NCI-H1417 (cell line): Measurements from ENCODE around the gene ABR.

ENCODE experiments used
- DNase-seq, 3 experiments: peaks; one replicate each; lab custom pipeline; 2025; lab: John Stamatoyannopoulos, UW

The ABR gene

DNA sequence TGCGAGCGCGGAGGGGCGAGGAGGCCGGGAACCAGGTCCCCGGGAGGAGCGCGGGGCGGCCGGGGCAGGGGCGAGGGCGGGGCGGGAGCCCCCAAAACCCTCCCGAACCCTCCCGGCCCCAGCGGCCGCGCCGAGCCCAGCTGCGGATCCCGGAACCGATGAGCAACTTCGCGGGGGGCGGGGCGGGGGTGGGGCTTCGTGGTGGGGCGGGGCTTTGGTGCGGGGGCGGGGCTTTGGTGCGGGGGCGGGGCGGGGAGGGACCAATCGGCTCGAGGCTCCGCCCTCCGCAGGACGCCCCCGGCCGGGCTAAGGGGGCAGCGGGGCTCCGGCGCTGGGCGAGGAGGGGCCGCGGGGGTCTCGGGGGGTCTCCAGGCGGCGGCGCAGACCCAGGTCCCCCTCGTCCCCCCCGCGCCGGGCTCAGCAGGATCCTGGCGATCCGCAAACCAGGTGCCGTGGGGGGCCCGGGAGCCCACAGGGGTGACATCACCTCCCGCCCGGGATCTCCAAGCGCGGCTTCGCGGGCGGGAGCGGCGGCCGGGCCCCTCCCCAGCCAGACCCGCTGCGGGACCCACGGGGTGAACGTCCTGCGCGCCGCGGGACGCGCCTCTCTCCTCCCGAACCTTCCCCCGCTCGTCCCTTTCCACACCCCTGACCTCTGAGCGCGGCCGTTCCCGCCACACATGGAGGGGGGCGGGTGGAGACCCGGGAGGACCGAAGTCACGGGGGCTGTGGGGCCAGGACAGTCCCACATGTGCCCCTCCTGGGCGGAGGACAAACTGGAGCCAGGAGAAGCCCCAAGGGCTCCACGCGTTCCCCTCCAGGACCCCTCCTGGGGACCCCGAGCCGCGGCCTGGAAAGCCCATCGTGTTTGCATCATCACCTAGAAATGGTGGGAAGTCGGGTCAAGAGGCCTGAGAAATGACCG is at the start of gene ABR:
TSS of gene ABR (minus strand) at position 164 of the 925 bp plus-strand sequence. CDS start 254 bp downstream, outside the sequence.
- peak in 2 of 3 experiments; percentile 42 to 52 for DNase-seq

DNA sequence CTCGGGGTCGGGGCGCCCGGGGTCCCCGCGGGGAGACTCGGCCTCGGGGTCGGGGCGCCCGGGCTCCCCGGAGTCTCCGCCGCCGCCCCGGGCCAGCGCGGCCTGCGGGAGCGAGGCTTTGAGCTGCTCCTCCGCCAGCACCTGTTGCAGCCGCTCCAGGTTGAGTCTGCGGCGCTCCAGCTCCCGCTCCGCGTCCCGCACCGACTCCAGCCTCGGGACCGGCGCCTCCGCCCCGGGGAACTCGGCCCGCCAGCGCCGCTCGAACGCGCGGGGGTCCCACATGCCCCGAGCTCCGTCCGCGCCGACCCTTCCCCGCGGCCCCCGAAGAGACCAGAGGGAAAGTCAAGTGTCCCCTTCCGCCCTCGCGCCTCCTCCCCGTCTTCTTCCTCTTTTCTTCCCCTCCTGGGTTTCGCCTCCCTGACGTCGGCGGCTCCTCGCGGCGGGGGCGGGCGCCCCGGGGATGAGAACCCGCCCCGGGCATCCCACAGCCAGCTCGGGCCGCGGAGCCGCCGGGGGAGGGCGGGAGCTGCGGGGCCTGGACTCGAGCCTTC is 49.6 kb upstream of the ABR start:
- peak in 2 of 3 experiments; percentile 19 to 38 for DNase-seq

DNA sequence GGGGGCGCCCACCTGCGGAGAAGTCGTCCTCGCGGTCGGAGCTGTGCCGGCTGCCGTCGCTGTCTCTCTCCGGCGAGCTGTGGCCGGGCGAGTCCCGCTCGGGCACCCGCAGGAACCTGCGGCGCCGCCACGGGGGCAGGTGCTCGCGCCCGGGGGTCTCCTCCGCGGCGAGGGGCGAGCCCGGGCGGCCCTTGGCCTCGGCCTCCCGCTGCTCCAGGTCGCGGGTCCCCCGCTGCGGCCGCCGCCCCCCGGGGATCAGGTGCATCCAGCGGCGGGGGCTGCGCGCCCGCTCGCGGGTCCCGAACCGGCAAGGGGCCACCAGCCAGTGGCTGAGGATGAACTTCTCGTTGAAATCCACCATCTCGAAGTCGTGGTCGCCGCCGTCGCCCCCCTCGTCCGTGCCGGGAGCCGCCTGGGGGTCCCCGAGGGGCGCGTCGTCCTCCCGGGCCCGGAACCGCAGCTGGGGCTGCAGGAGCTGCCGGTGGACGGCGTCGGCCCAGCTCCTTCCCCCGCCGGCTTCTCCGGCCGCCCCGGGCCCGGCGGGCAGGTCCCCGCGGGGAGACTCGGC is 49.1 kb upstream of the ABR start:
- DNase-seq: peak in 1 of 3 experiments; percentile 15

DNA sequence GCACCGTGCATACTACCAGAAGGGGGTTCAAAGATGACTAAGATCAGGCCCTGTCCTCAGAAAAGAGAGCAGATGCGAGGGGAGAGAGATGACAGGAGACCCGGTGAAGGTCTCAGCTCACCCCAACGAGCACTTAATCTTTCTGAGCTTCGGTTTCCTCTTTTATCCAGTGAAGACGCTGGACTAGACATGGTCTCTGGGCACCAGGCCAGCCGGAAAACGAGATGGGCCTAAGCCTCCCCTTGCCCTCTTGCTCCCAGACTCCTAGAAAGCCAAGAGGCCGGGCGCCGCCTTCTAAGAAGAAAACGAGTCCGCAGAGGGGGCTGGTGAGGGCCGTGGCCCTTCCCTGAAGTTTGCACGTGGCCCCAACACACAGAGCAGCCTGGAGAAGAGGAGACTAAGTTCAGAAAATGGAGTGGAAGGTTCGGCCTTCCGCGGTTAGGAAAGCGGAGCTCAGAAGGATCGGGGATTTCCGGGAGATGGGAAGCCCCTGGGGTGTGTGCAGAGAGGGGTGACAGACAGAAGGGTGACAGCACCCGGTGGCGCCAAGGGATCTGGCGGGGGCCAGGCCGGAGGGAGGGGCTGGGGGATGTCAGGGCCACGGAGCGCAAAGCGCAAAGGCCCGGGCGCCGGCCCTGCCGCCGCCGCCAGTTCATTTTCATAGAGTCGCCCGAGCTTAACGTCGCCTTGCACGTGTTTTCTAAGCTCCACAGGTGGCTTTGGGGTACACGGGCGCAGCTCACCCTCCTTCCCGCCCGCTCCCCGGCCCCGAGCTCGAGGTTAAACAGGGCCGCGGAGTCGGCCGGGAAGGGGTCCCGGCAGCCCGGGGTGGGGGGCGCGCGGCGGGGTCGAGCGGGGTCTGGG is 48.4 kb upstream of the ABR start:
- DNase-seq: peak in 1 of 3 experiments; percentile 20

DNA sequence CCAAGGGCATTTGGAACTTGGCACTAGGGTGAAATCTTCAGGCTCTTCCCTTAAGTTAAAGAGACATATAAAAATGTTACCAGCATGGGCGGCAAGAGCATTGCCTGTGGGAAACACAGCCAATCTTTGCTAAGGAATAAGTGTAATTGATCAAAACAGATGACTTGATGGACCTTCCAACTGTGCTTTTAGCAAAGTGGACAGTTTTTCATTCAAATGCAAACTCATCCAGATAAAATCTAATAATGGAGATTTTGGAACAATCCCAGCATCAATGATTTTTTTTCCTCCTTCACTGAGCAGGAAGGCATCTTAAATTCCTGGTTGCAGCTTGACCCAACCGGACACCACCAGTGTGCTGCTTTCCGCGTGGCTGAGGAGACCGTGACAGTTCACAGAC is 47.6 kb upstream of the ABR start:
- DNase-seq: no peak

DNA sequence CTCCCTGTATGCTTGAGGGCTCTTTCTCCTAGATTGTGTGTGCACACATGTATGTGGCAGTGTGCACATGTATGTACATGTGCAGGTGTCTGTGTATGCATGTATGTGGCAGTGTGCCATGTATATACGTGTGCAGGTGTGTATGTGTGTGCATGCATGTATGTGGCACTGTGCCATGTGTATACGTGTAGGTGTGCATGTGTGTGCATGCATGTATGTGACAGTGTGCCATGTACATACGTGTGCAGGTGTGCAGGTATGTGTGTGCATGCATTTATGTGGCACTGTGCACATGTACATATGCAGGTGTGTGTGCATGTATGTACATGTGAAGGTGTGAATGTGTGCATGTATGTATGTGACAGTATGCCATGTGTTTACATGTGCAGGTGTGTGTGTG is 46.5 kb upstream of the ABR start:
- DNase-seq: no peak

DNA sequence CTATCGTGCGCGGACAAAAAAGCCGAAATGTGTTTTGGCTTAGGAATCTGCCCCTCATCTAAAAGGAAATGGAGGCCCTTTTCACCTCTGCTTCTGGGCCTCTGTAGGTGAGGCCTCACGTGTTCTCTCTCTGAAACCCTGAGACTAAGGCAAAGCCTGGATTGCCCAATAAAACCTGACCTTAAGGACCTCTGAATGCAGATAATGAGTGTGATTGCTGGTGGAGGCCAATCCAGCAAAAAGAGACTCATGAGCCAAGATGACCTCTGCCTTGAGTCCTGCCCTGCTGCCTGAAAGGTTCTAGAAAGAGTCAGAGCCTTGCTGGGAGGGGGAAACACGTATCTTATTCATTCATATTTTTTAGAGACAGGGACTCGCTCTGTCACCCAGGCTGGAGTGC is 44.5 kb upstream of the ABR start:
- DNase-seq: no peak

DNA sequence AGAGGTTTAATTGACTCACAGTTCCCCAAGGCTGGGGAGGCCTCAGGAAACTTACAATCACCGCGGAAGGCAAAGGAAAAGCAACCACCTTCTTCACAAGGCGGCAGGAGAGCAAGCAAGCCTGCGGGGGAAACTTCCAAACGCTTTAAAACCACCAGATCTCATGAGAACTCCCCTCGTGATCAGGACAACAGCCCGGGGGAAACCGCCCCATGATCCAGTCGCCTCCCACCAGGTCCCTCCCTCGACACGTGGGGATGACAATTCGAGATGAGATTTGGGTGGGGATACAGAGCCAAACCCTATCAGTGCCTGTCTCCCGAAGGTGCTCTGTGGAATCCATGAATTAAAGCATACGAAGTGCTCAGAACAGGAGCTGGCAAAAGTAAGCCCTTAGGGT is 43.9 kb upstream of the ABR start:
- DNase-seq: no peak

DNA sequence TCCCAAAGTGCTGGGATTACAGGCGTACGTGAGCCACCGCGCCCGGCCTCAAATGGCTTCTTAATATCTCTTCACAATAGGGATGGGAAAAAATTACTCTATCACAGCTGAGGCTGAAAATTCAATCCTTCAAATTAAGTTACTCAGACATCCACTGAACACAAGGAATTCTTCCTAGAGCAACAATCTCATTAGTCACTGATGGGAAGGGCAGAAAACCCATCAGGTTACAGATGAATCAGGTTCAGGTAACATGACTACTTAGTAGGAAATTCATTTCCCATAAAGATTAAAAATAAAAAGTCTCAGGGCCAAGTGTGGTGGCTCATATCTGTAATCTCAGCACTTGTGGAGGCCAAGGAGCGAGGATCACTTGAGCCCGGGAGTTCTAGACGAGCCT is 42.5 kb upstream of the ABR start:
- DNase-seq: no peak

DNA sequence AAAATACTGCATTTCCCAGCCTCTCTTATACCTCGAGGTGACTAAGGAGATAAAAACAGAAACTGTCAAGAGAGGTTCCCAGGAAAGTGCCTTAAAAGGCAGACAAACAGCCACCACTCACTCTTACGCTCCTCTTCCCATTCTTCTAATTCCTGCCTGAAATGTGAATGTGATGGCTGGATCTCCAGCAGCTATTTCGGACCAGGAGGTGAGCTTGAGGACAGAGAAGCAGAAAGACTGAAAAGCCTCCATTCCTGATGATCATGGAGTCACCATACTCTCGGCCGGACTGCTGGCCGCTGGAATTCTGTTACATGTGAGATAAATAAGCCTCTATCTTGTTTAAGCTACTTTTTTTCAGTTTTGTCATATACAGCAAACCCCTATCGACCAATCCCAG is 41.4 kb upstream of the ABR start:
- DNase-seq: no peak

DNA sequence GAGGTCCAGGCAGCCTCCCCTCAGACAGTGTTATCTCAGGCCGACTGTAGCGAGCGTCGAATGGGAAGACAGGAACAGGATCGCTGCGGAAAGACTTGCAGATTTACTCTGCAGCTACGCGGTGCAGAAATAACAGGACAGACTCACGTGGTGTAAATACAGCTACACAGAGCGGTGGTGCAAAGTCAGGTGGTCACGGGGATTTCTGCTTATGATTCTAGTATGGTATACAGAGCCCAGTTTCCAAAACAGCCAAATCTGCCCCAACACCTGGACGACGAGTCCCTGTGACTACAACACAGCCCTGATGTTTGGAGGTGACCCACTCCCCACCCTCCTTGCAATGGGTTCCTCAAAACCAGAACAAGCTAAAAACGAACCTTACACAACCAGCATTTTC is 40.6 kb upstream of the ABR start:
- no peak for DNase-seq

DNA sequence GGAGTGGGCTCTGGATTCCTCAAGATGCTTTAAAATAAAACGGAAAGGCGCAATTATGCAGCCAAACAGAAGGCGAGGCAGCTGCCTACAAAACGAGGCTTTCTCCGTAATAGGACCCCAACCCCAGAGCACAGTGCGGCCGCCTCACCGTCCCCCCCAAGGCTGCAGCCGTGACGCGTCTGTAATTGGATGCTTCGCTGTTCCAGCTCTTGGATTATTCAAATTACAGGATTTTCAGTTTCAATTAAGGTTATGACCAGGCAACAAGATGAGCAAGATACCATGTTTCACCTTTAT is 37.3 kb upstream of the ABR start:
- DNase-seq: no peak

DNA sequence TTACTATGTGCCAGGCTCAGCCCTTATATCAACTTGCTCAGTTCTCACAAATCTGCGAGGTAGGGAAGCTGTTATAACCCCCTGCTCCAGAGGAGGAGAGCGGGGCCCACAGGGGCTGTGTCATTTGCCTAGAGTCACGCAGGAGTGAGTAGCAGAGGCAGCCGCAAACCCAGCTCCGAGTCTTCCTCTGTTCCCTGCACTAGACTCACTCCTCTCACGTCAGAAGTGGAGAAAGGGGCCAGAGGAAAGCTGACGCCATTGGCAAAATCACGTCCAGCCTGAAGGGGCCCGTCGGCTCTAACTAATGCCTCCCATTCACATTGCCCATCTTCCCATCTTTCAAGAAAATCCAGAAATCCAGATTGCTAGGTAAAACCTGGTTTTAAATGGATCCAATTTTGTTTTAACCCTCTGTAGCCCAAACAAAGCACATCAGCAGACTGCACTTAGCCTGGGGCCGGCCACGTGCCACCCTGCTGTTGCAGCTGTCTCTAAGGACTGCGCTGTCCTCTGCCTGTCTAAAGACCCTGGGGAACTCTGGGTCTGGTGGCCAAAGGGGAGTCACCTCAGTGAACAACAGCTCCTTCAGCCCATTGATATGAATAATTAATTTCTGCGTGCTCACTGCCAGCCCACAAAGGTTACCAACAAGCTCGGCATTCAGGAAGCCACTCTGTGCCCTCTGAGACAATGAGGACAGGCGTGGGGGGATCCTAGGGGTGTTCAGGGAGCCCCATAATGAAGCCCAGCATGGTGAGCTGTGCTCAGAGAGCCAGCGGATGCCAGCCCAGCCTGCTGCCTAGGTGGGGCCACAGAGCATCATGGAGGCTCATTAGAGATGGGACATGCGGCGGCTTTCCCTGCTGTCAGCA is 36.7 kb upstream of the ABR start:
- peak in 1 of 3 experiments; percentile 24 for DNase-seq

DNA sequence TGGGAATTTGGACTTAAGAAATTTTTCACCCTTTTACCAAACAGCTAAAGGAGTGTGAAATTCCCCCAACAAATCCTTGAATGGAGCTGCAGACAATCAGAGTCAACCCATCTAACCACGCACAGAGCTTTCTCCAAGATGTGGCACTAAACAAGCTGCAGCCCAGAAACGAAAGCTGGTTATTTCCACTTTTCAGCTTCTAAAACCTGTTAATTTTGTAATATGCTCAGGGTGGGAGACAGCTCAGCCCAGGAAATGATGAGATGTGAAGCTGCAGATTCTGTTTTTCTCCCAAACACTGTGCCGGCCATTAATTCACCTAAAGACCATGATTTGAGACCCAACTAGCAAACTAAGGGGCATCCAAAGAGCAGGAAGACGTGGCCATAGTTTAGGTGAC is 33.2 kb upstream of the ABR start:
- DNase-seq: no peak

DNA sequence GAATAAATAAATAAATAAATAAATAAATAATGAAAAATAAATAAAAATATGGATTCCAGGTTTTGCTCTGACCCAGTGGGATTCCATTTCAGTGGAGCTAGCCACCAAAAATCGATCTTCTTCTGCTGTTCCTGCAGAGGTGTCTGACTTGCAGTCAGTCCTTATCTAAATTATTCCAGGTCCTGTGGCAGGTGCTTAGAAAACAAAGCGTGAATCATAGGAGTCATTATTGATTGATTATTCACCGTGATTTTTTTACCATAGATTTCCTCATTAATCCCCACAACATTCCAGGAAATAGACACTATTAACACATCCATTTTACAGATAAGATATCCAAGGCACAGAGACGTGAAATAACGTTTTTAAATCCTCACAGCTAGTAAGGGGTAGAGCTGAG is 31.5 kb upstream of the ABR start:
- DNase-seq: no peak

DNA sequence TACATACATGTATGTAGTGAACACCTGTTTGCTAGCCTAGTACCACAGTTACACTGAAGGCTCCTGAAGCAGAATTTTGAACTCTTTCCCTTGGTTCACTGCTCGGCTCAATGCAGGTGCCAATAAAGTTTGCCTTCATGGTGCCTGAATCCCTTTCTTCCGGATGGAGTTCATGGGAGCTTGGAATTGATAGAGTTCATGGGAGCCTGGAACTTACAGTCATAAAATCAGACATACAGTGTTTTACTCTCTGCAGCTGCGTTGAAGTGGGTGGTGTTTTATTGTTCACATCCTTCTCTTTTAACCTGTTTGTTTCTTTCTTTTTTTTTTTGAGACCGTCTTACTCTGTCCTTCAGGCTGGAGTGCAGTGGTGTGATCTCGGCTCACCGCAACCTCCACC is 29.2 kb upstream of the ABR start:
- no peak for DNase-seq

DNA sequence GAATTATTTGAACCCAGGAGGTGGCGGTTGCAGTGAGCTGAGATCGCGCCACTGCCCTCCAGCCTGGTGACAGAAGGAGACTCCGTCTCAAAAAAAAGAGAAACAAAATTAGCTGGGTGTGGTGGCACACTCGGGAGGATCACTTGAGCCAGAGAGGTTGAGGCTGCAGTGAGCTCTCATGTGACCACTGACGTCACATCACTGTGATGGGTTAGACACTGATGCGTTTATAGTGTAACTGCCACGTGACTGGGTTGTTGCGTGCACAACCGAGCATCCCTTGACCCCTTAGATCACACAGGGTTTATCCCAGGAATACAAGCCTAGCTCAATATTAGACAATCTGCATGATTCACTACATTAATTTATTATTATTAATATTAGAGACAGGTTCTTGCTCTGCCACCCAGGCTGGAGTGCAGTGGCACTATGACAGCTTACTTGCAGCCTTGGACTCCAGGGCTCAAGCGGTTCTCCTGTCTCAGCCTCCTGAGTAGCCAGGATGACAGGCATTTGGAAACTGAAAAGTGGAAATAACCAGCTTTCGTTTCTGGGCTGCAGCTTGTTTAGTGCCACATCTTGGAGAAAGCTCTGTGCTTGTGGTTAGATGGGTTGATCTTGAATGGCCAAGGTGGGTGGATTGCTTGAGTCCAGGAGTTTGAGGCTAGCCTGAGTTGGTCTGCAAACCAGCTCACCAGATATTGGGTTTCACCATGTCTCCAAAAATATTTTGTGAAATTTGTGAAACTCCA is 26.4 kb upstream of the ABR start:
- DNase-seq: no peak

DNA sequence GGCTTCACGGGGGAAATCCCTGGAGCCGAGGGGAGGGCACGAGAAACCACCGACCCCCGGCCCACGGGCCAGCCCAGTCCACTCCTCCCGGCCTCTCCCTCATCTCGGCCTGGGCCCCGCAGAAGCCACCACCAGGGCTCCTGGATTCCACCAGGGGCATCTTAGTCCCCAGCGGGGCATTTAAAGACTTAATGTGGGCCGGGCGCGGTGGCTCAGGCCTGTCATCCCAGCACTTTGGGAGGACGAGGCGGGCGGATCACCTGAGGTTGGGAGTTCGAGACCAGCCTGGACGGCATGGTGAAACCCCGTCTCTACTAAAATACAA is 24.1 kb upstream of the ABR start:
- no peak for DNase-seq

DNA sequence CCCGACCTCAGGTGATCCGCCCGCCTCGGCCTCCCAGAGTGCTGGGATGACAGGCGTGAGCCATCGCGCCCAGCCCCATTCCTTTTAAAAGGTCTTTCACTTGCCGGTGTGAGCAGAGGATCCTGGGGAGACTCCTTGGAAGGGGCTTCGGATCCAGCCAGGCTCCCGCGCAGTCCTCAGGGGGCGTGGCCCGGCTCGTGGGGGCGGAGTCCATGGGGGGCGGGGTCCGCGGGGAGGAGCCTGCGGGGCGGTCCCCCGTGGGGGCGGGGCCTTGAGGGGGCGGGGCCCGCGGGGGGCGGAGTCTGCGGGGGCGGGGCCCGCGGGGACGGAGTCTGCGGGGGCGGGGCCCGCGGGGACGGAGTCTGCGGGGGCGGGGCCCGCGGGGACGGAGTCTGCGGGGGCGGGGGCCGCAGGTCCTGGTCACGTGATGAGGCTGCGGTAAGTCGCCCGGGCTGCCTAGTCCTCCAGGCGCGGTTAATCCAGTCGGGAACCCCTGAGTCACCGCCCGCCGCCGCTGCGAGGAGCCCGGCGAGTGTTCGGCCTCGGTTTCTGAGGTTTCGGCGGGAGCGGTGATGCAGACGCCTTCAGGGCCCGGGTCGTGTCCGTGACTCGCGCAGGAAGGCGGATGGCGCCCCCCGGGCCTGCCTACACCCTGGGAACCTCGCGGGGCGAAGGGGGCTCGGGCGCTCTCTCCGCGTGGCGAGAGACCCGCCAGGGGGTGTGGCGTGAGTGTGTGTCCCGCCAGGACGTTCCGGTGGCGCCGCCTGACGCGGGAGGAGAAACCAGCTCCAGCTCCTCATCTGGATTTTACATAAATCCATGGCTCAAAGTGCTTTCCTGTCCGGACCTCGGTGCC is 23.6 kb upstream of the ABR start:
- peak; percentile 22 to 51 (median 36) for DNase-seq

DNA sequence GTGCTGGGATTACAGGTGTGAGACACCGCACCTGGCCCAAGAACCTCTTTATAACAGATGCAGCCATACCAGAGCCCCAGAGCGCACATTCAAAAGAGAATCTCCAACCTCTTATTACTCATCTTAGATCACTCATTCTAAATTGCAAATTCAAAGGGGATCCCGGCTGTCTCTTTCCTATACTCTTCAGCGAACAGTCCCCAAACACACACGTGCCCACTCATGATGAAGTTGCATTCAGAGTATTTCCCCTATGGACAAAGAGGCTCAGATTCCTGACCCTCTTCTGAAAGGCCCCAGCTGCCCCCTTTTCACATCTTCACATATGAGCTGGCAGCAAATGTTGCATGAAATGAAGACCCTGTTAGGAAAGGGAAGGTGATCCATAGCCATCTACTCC is 22.5 kb upstream of the ABR start:
- DNase-seq: no peak
